GM18505 (cell line): ENCODE measurements around the gene AUP1.

Source experiments
- ATAC-seq: cut with Tn5 transposase; IDR thresholded peaks from one replicate; pipeline ENCODE4 v1.9.1; 2021; ENCODE audit not compliant: unreplicated experiment
- POLR2A ChIP-seq: IDR thresholded peaks from 4 replicates; pipeline ENCODE4 v1.6.1; 2011; ENCODE audit warnings: borderline replicate concordance; ENCODE audit not compliant: insufficient read depth, insufficient read length; ENCODE audit errors: extremely low read depth

The AUP1 gene

GRCh38 chr2:74481961-74482800 is 47.3 kb downstream of the AUP1 start:
- no peak for TF ChIP-seq POLR2A
- peak; percentile 36 for ATAC-seq

- TF ChIP-seq POLR2A = no peak
- no peak for ATAC-seq
Observed at GRCh38 chr2:74481431-74481830, 48.1 kb downstream of the AUP1 start.
